Keratinocyte (primary cell): Measurements from ENCODE around the gene RPP25L.

Experiments
- CTCF ChIP-seq, 3 experiments: IDR thresholded peaks in 1 of 3; conservative IDR thresholded peaks in 1 of 3; optimal IDR thresholded peaks in 1 of 3; 2 replicates in 2 of 3; 3 replicates in 1 of 3; pipeline versions ENCODE3 to v1.5.1; 2011; ENCODE audit warnings: low read length in 3 of 3, mild to moderate bottlenecking in 3 of 3, moderate library complexity in 2 of 3, control low read depth in 1 of 3, inconsistent platforms in 1 of 3; ENCODE audit not compliant: insufficient read depth in 2 of 3; ENCODE audit errors: extremely low read depth in 1 of 3
- EZH2 ChIP-seq: IDR thresholded peaks from one replicate; pipeline ENCODE4 v1.6.1; 2012; ENCODE audit warnings: inconsistent platforms, mild to moderate bottlenecking, low read length, moderate library complexity

- no peak for TF ChIP-seq CTCF (optimal IDR thresholded peaks at IDR 0.05 in 1 of 3, IDR thresholded peaks at IDR 0.05 in 1 of 3, conservative IDR thresholded peaks at IDR 0.05 in 1 of 3; ENCODE audit: extremely low read depth in 1 of 3, insufficient read depth in 2 of 3, low read length in 3 of 3)
- TF ChIP-seq EZH2, result no peak
Observed at GRCh38 chr9:34624475-34625185, 12.7 kb upstream of the RPP25L start.
